DMS53 treated with DMSO at 0.1 percent for 48 hours (cell line): ENCODE measurements around the gene GPC5.

Source experiments
- DNase-seq: peaks from one replicate; lab custom pipeline; 2025; ENCODE audit not compliant: unreplicated experiment; lab: John Stamatoyannopoulos, UW

GPC5 gene

GRCh38 chr13:92900446-92900845, 1502.0 kb downstream of the GPC5 start:
- no peak for DNase-seq

- DNase-seq, result no peak
Observed at GRCh38 chr13:92901739-92902138, 1503.3 kb downstream of the GPC5 start.

DNA sequence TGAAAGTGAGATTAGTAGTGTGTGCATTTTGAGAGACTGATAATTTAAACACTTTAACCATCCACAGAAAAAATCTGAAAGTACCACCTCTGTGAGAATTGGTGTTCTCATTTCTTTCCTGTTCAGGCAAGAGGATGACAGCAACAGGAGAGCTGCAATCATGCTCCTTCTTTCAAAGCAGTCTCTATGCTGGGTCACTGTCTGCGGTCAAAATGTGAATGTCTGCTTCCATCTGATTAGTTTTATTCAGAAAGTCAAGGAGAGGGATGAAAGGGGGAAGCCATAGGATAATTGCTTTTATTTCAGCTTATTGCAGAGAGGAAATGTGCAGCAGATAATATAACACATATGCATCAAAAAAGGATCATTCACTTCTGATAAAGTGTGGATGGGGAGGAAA, 1514.2 kb downstream of the GPC5 start:
- DNase-seq, result no peak

- no peak for DNase-seq
Observed at GRCh38 chr13:92913840-92914239, 1515.4 kb downstream of the GPC5 start.
